ENCODE measurements around the gene SLC39A5.

DNA sequence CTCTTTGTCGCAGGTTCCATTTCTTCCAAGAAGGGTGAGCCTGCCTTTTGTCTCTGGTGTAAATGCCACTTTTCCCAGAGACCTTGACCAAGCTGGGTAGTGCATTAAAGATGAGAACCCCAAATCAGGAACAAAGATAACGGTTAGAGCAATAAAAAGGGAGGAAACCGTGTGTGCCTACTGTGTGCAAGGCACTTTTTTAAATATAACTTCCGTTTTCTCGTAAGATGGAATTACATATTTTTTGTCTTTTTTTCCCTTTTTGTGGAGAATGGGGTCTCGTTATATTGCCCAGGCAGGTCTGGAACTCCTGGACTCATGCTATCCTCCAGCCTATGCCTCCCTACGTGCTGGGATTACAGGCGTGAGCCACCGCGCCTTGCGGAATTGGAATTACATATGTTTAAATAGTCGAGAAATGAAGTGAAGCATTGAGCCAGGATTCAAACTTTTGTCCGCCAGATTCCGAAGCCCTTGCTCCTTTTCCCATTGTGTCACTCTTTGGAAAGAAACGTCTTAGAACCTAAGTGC is 6.2 kb upstream of the SLC39A5 start:
- TF ChIP-seq, protein P1, sequence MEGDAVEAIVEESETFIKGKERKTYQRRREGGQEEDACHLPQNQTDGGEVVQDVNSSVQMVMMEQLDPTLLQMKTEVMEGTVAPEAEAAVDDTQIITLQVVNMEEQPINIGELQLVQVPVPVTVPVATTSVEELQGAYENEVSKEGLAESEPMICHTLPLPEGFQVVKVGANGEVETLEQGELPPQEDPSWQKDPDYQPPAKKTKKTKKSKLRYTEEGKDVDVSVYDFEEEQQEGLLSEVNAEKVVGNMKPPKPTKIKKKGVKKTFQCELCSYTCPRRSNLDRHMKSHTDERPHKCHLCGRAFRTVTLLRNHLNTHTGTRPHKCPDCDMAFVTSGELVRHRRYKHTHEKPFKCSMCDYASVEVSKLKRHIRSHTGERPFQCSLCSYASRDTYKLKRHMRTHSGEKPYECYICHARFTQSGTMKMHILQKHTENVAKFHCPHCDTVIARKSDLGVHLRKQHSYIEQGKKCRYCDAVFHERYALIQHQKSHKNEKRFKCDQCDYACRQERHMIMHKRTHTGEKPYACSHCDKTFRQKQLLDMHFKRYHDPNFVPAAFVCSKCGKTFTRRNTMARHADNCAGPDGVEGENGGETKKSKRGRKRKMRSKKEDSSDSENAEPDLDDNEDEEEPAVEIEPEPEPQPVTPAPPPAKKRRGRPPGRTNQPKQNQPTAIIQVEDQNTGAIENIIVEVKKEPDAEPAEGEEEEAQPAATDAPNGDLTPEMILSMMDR (IDR thresholded peaks at IDR 0.05), result no peak
- TF ChIP-seq POLR2A (IDR thresholded peaks at IDR 0.05), result no peak
